A549 treated with AZD2906 at 1 μM for 4 hours (cell line): ENCODE data around the gene MLKL. TPM values are rescaled to one million over a fixed set of nuclear protein-coding genes. Genes with fewer than 3 reads are reported as not detected.

Source experiments
- total RNA-seq: library from RNA; stranded (reverse); fragments of 200-300 nt; extraction: Qiagen RNA extraction; gene quantifications from 5 replicates; pipeline ENCODE4 v1.2.3, GENCODE V29; 2022

Gene MLKL
- 39.2 to 45.0 TPM (median 41.1 TPM) in 5 replicates for total RNA-seq

GRCh38 chr16:74700438-74701225 is at the start of gene MLKL:
TSS of gene MLKL (minus strand) at chr16:74700862. CDS start at chr16:74695757, 5,105 bp downstream.

GRCh38 chr16:74666425-74667254 is 34.0 kb downstream of the MLKL start, which contains the start of gene RFWD3:
TSS of gene RFWD3 (minus strand) at chr16:74666877. CDS start at chr16:74661449, 5,428 bp downstream.

Other genes with a start within 250 kb of the MLKL start
- gene GLG1, start 93.7 kb downstream of the MLKL start, total RNA-seq: 42.0 to 55.6 TPM (median 50.0 TPM) in 5 replicates
- 31.2 to 37.9 TPM (median 33.1 TPM) in 5 replicates for gene RFWD3, start 34.0 kb downstream of the MLKL start, total RNA-seq
- gene FA2H, start 74.0 kb upstream of the MLKL start, total RNA-seq: 31.4 to 35.7 TPM (median 34.6 TPM) in 5 replicates